Astrocyte of the spinal cord (primary cell): ENCODE measurements around the gene CREBBP.

Experiments
- DNase-seq: peaks from one replicate; pipeline ENCODE4 v3.0.0; 2011; ENCODE audit warnings: low read depth, low spot score
- H3K4me3 ChIP-seq: 2 replicates; pipeline ENCODE4 v1.5.1; 2011; ENCODE audit warnings: low read depth, mild to moderate bottlenecking, low read length, moderate library complexity
- in situ Hi-C: cut with HindIII; loops from 2 replicates; pipeline ENCODE4 v1.10.0; 2017; ENCODE audit warnings: low sequenced_read_pairs
- TF ChIP-seq, protein P1 (sequence below): IDR thresholded peaks from 2 replicates; pipeline ENCODE4 v1.5.1; 2012; ENCODE audit warnings: low read depth, mild to moderate bottlenecking, low read length, inconsistent platforms

CREBBP gene

DNA sequence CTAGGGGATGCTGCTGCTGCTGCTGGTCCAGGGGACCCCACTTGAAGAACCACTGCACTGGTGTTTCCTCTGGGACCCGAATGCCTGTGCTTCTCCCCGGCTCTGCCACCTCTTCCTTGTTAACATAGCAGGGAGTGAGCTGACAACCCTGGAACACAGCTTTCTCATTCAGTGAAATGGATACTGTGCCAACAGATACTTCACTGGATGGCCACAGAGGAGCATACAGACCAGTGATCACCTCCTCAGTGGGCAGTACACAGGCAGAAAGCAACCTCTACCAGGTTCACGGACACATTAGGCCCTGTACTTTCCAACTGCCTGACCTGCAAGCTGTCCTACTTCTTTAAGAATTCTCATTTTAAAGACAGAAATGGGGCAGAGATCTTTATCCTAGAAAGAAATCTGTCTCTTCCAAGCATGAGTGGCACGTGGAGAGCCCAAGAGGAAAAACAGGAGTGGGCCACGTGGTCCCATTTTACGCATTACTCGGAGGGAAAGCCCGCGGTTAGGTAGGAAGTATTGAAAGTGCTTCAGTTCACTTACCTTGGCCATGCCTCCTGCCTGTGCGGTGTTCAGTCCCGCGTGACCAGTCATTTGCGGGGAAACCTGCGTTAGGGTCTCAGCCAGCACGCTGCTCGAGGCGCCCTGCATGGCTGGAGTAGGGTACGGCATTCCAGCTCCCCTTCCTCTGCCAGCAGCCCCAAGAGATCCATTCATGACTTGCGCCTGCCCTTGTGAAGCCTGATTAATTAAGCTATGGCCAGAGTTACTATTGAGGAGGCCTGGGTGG lies 30.6 kb downstream of the CREBBP start:
- DNase-seq: no peak
- in situ Hi-C loops: no loop called here
- TF ChIP-seq, protein P1, sequence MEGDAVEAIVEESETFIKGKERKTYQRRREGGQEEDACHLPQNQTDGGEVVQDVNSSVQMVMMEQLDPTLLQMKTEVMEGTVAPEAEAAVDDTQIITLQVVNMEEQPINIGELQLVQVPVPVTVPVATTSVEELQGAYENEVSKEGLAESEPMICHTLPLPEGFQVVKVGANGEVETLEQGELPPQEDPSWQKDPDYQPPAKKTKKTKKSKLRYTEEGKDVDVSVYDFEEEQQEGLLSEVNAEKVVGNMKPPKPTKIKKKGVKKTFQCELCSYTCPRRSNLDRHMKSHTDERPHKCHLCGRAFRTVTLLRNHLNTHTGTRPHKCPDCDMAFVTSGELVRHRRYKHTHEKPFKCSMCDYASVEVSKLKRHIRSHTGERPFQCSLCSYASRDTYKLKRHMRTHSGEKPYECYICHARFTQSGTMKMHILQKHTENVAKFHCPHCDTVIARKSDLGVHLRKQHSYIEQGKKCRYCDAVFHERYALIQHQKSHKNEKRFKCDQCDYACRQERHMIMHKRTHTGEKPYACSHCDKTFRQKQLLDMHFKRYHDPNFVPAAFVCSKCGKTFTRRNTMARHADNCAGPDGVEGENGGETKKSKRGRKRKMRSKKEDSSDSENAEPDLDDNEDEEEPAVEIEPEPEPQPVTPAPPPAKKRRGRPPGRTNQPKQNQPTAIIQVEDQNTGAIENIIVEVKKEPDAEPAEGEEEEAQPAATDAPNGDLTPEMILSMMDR: no peak
- no peak overlapping the region for H3K4me3 ChIP-seq

DNA sequence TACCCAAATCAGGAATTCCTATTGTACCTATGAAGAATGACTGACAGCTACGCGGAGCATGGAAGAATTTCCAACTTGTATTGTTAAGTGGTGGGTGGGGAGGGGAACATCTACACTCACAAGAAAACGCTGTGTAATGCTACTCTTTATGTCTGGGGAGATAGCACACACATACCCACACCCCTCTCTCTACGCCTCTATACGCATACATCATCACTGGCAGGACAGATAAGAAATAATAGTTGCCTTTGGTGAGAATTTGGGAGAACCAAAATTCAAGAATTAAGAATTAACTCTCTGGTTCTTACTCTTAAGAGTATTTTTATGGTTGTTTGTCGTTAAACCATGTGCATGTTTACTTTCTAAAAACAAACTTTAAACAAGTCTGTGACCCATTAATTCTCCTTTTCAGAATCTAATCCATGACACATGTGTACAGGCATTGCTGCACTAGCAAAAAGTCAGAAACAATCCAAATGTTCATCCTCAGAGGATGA lies 33.9 kb downstream of the CREBBP start:
- in situ Hi-C loops: no loop called here
- no peak overlapping the region for H3K4me3 ChIP-seq
- DNase-seq: no peak
- TF ChIP-seq, protein P1: no peak

DNA sequence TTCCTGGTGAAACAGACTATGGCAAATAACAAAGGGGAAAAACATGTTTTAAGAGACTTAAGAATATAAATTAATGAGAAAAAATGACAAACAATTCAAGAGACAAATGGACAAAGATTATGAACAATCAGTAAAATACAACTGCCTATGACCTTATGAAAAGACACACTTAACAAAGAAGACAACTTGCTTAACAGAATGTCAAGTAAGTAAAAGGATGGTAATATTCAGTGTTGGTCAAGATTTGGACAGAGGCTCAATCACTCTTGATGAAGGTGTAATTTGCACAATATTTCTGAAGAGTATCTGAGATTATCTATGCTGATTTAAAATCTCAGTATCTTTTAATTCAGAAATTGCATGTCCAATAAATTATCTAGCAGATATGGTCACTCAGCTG lies 34.4 kb downstream of the CREBBP start:
- in situ Hi-C loops: no loop called here
- no peak for DNase-seq
- no peak overlapping the region for H3K4me3 ChIP-seq
- TF ChIP-seq, protein P1: no peak

DNA sequence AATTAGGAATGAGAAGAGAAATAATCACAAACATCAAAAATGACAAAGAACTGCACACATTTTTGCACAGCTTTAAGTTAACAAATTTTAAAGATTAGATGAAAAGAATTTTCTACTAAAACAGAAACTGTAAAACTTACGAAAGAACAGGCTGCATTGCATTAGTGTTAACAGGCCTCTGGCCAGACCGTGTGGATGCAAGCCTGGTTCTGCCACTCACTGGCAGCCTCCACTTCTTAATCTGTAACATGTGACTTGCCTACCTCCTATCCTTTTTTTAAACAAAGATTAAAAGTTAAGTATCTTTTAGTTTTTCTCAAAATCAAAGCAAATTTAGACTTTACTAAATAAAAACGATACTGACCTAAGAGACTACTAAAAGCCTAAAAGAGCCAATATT lies 37.5 kb downstream of the CREBBP start:
- in situ Hi-C loops: no loop called here
- TF ChIP-seq, protein P1: no peak
- no peak for DNase-seq
- H3K4me3 ChIP-seq: no peak overlapping the region

GRCh38 chr16:3841729-3842508 lies 38.6 kb downstream of the CREBBP start:
- TF ChIP-seq, protein P1: no peak
- H3K4me3 ChIP-seq: no peak overlapping the region
- DNase-seq: no peak
- in situ Hi-C loops: no loop called here

DNA sequence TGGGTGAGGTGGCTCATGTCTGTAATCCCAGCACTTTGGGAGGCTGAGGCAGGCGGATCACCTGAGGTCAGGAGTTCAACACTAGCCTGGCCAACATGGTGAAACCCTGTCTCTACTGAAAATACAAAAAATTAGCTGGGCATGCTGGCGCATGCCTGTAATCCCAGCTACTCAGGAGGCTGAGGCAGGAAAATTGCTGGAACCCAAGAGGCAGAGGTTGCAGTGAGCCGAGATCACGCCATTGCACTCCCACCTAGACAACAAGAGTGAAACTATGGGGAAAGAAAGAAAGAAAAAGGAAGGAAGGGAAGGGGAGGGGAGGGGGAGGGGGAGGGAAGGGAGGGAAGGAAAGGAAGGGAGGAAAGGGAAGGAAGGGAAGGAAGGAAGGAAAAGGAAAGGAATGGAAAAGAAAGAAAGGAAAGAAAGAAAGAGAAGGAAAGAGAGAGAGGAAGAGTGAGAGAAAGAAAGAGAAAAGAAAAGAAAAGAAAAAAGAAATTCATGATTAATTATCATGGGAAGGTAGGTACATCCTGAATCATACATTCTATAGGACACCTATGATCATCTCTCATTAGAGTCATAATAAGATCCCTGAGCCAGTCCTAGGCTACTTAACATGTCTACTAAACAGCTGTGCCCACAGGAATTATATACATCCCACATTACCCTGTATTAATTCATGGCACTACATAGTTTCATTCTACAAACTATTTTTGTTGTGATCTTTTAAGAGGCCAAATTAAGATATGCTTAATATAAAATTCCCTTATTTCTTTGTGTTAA lies 40.9 kb downstream of the CREBBP start:
- H3K4me3 ChIP-seq: no peak overlapping the region
- TF ChIP-seq, protein P1: no peak
- in situ Hi-C loops: no loop called here
- no peak for DNase-seq
